WERI-Rb-1 (cell line): ENCODE data around the gene GNG7.

Experiments used
- DNase-seq: peaks from one replicate; pipeline ENCODE4 v3.0.0-alpha.2; 2020
- H3K27ac ChIP-seq: fragments of 250-450 bp; sonication (Bioruptor Pico); 2 replicates; pipeline ENCODE4 v1.5.1; 2020; ENCODE audit warnings: mild to moderate bottlenecking, moderate library complexity
- H3K27me3 ChIP-seq: fragments of 250-450 bp; sonication (Bioruptor Pico); 2 replicates; pipeline ENCODE4 v1.5.1; 2021; ENCODE audit warnings: mild to moderate bottlenecking, low read depth, moderate library complexity; ENCODE audit not compliant: insufficient read depth, severe bottlenecking
- H3K36me3 ChIP-seq: fragments of 250-450 bp; sonication (Bioruptor Pico); 2 replicates; pipeline ENCODE4 v1.5.1; 2020; ENCODE audit warnings: mild to moderate bottlenecking, moderate library complexity
- H3K4me3 ChIP-seq: 2 replicates; pipeline ENCODE4 v1.5.1; 2011; ENCODE audit warnings: low read depth, mild to moderate bottlenecking, control low read depth, low read length
- H3K9me3 ChIP-seq: fragments of 250-450 bp; sonication (Bioruptor Pico); 2 replicates; pipeline ENCODE4 v1.5.1; 2021; ENCODE audit warnings: mild to moderate bottlenecking, moderate library complexity; ENCODE audit not compliant: severe bottlenecking
- TF ChIP-seq, protein P1 (sequence below): IDR thresholded peaks from 2 replicates; pipeline ENCODE4 v1.5.1; 2011; ENCODE audit warnings: low read depth, mild to moderate bottlenecking, control low read depth, inconsistent platforms, low read length

The GNG7 gene

DNA sequence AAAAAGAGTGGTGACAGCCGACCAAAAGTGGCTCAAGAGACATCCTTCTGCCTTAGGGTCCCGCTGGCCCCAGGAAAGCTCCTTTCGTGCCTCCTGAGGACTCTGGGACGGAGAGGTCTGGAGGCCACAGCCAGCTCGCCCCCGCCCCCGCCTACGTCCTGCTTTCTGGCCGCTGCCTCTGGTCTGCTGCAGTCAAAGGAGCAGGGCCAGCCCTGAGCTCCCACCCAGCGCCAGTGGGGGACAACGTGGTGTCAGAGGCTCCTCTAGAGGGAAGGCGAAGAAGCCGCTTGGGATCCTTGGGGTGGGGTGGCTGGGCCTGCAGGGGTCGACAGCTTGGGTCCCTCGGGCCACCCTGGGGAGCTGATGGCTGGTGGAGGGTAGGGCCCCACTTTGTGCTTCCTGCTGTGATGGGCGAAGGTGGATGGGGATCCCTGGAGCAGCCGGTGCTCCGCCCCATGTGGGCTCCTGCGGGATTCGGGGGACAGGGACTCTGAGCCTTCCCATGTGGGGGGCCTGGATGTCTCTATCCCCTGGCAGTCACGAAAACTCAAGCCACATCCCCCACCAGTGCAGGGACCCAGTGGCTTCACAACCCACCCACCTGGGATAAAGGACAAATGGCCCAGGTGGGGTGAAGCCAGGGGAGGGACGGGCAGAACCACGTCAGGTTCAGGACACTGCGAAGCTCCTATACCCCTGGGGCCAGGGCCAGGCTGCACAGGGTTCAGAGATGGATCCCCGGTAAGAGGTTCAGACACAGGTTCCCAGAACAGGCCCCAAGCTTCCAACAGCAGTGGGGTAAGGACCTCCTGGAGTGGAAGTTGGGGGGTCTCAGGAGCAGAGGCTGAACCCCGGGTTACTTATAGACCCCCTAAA is 27.7 kb upstream of the GNG7 start:
- H3K9me3 ChIP-seq = no peaks in the 10 kb centered on the region
- H3K4me3 ChIP-seq = no peak overlapping the region
- no peak overlapping the region for H3K27ac ChIP-seq
- no peak for DNase-seq
- peaks cover 24% of the 10 kb centered on the region for H3K36me3 ChIP-seq
- H3K27me3 ChIP-seq = peaks cover 10% of the 10 kb centered on the region
- TF ChIP-seq, protein P1, sequence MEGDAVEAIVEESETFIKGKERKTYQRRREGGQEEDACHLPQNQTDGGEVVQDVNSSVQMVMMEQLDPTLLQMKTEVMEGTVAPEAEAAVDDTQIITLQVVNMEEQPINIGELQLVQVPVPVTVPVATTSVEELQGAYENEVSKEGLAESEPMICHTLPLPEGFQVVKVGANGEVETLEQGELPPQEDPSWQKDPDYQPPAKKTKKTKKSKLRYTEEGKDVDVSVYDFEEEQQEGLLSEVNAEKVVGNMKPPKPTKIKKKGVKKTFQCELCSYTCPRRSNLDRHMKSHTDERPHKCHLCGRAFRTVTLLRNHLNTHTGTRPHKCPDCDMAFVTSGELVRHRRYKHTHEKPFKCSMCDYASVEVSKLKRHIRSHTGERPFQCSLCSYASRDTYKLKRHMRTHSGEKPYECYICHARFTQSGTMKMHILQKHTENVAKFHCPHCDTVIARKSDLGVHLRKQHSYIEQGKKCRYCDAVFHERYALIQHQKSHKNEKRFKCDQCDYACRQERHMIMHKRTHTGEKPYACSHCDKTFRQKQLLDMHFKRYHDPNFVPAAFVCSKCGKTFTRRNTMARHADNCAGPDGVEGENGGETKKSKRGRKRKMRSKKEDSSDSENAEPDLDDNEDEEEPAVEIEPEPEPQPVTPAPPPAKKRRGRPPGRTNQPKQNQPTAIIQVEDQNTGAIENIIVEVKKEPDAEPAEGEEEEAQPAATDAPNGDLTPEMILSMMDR = no peak

DNA sequence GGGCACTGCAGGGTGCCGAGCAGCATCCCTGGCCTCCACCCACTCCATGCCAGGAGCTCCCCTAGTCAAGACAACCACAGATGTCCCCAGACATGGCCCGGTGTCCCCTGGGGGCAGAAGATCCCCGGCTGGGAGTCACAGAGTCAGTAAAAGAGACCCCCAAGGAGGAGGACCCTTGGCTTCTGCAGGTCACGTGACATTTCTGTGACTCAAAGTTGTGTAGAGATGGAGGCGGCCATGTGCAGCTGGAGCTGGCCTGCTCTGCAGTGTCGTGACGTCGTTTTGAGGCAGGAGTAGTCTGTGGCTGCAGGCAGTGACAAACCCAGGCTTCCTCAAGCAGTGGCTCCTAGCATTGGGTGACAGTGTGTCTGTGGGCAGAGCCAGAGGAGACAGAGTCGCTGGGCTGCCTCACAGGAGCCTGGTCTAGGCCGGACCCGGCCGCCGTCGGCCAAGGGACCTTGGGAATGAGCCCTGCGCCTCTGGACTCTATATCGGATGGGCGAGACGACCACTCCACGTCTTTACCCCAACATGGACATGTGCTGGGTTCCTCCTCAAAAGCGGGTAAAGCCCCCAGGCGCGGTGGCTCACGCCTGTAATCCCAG is 26.4 kb upstream of the GNG7 start:
- no peak for DNase-seq
- Histone ChIP-seq H3K4me3 (no peak overlapping the region), H3K27me3 (peaks cover 10% of the 10 kb centered on the region), H3K27ac (no peak overlapping the region), H3K36me3 (peaks cover 11% of the 10 kb centered on the region; the same call in 1 of the 2 replicates), H3K9me3 (no peaks in the 10 kb centered on the region)
- TF ChIP-seq, protein P1 = no peak

- TF ChIP-seq, protein P1 = no peak
- H3K27ac ChIP-seq = no peak overlapping the region
- no peaks in the 10 kb centered on the region for H3K9me3 ChIP-seq
- peaks cover 10% of the 10 kb centered on the region for H3K27me3 ChIP-seq
- no peak overlapping the region for H3K4me3 ChIP-seq
- H3K36me3 ChIP-seq = peaks cover under 1% of the 10 kb centered on the region; the same call in 1 of the 2 replicates
- no peak for DNase-seq
Measured at GRCh38 chr19:2727640-2727944, 25.1 kb upstream of the GNG7 start.

DNA sequence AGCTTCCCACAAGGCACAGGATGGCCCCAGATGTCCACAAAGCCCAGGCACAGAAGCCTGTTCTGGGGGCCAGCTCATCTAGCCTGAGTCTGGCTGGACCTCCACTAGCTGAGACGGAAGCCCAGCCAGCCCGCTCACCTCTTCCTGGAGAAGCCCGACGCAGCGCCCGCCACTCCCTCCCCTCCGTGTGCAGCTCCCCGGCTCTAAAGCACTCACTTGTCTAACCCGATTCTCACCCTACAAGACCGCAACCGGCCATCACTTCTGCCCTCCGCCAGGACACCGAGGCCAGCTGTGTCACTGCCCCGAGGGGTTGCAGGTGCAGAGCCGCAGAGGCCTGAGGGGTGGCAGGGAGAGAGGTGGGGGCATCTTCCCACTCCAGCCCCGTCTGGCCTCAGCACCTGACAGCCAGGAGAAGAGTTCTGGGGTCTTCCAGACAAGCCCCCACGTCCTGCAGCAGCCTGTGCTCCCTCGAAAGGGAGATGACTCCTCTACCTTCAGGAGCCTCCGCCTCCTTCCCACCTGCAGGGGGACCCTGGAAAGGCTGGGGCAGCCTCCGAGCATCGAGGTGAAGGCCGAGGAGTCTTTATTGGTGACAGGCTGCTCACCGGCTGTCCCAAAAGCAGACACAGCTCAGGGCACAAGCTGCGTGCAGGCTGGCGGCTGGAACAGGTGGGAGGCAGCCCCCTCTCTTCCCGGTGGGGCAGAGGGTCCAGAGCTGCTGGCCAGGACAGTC is 24.6 kb upstream of the GNG7 start:
- Histone ChIP-seq H3K27me3 (peaks cover 10% of the 10 kb centered on the region), H3K9me3 (no peaks in the 10 kb centered on the region), H3K27ac (no peak overlapping the region), H3K36me3 (no peaks in the 10 kb centered on the region), H3K4me3 (no peak overlapping the region)
- DNase-seq = no peak
- TF ChIP-seq, protein P1 = no peak

DNA sequence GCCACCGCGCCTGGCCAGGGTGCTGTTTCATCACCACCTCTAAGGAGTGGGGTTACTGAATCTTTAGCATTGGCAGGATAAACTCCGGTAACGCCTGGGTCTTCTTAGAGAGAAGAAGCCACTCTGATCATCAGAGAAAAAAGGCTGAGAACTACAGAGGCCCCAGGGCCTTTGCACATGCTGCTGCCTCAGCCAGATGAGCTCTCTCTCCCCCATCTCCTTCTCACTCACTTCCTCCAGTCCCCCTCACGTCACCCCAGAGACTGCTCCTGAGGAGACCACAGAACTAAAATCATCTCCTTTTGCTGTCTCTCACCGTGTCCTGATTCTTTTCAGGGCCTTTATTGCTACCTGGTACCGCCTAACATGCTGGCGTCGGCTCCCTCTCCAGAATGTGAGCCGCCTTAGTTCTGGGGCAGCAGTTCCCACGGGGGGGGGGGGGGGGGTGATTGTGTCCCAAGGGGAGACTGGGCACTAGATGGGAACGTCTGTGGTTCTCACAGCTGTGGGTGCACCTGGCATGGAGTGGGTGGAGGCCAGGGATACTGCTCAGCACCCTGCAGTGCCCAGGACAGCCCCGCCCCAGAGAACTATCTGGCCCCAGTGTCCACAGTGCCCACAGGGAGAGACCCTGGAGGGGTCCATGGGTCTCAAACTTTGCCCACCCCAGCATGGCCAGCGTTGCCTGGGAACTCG is 23.8 kb upstream of the GNG7 start:
- TF ChIP-seq, protein P1 = no peak
- no peak overlapping the region for H3K4me3 ChIP-seq
- no peaks in the 10 kb centered on the region for H3K36me3 ChIP-seq
- no peak overlapping the region for H3K27ac ChIP-seq
- no peak for DNase-seq
- no peaks in the 10 kb centered on the region for H3K9me3 ChIP-seq
- H3K27me3 ChIP-seq = peaks cover 10% of the 10 kb centered on the region
